IPS DF 6.9 (cell line): ENCODE measurements around the gene MMP24.
A peak's percentile ranks its signal among the peaks of the same experiment; 100 is the strongest.

Experiments used
- DNase-seq: peaks from one replicate; pipeline ENCODE4 v3.0.0-alpha.2; 2013; ENCODE audit warnings: low read depth, low spot score
- H3K27ac ChIP-seq: one replicate; pipeline ENCODE4 v1.5.1; 2013; ENCODE audit warnings: low read length, control low read depth
- H3K27me3 ChIP-seq: 2 replicates; pipeline ENCODE4 v1.6.1; 2013; ENCODE audit warnings: mild to moderate bottlenecking, low read length; ENCODE audit not compliant: control insufficient read depth, insufficient read depth
- H3K36me3 ChIP-seq: 2 replicates; pipeline ENCODE4 v1.6.1; 2013; ENCODE audit warnings: low read length; ENCODE audit not compliant: control insufficient read depth, insufficient read depth
- H3K4me1 ChIP-seq: 2 replicates; pipeline ENCODE4 v1.6.1; 2013; ENCODE audit warnings: low read length; ENCODE audit not compliant: control insufficient read depth, insufficient read depth
- H3K4me3 ChIP-seq: 2 replicates; pipeline ENCODE4 v1.5.1; 2013; ENCODE audit warnings: mild to moderate bottlenecking, low read length
- H3K9me3 ChIP-seq: 2 replicates; pipeline ENCODE4 v1.6.1; 2013; ENCODE audit warnings: low read length, inconsistent platforms; ENCODE audit not compliant: control insufficient read depth, insufficient read depth
- WGBS: extraction: QIAGEN DNeasy Blood & Tissue Kit; methylation state at CpG from one replicate; pipeline ENCODE4 v1.1.7; 2013; ENCODE audit warnings: mixed read lengths, missing lambda C conversion rate; ENCODE audit not compliant: insufficient read length, insufficient coverage; 5-methylcytosine and 5-hydroxymethylcytosine counted together

Gene MMP24

DNA sequence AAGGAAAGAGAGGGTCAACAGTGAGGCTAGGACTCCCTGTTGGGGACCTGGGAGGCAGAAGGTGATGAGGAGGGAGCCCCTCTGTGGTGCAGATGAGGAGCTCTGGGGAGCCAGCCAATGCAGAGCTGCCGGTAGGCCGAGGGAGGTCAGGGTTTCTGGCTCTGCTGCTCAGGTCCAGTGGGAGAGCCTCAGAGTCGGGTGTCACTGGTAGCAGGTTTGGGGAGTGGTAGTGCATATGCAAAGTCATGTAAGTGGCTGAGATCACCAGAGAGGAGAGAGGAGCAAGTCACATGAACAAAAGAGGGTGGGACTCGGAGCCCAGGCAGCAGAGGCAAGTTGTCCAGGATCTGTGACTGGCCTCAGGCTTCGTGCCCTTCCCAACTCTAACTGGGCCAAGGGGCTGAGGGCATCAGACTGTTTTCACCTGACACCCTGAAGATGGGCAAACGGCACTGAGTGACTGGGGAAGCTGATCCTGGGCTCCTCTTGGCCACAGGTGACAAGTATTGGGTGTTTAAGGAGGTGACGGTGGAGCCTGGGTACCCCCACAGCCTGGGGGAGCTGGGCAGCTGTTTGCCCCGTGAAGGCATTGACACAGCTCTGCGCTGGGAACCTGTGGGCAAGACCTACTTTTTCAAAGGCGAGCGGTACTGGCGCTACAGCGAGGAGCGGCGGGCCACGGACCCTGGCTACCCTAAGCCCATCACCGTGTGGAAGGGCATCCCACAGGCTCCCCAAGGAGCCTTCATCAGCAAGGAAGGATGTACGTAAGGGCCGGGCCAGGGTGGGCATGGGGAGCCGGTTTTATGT is 44.8 kb downstream of the MMP24 start:
- no peak overlapping the region for H3K27ac ChIP-seq
- H3K27me3 ChIP-seq, result no peaks in the 10 kb centered on the region
- DNase-seq, result no peak
- no peaks in the 10 kb centered on the region for H3K9me3 ChIP-seq
- H3K4me3 ChIP-seq, result no peak overlapping the region
- 0 out of 2 replicates have a peak, but pooled peaks cover 2% of the 10 kb centered on the region for H3K36me3 ChIP-seq
- H3K4me1 ChIP-seq, result no peaks in the 10 kb centered on the region
- no CpG with 5 or more reads among the region's 20 CpGs for WGBS

DNA sequence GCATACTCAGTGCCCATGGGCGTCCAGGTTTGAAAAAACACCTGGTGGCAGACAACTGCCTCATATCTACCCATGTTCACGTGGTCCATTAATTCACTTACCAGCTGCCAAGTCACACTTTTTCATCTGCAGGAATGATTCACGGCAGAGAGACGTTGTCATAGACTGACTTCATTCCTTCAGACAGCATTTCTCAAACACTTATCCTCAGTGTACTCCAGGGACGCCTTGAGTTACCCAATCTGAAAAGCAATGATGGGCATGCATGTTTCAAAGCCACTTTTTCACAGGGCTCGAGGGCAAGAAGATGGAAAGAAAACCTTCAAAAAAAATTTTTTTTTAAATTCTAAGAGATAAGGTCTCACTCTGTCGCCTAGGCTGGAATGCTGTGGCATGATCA is 45.4 kb downstream of the MMP24 start:
- H3K36me3 ChIP-seq, result 0 out of 2 replicates have a peak, but pooled peaks cover 2% of the 10 kb centered on the region
- WGBS, result no CpG with 5 or more reads among the region's 7 CpGs
- H3K9me3 ChIP-seq, result no peaks in the 10 kb centered on the region
- no peaks in the 10 kb centered on the region for H3K27me3 ChIP-seq
- no peaks in the 10 kb centered on the region for H3K4me1 ChIP-seq
- DNase-seq, result no peak
- H3K4me3 ChIP-seq, result no peak overlapping the region
- H3K27ac ChIP-seq, result no peak overlapping the region

DNA sequence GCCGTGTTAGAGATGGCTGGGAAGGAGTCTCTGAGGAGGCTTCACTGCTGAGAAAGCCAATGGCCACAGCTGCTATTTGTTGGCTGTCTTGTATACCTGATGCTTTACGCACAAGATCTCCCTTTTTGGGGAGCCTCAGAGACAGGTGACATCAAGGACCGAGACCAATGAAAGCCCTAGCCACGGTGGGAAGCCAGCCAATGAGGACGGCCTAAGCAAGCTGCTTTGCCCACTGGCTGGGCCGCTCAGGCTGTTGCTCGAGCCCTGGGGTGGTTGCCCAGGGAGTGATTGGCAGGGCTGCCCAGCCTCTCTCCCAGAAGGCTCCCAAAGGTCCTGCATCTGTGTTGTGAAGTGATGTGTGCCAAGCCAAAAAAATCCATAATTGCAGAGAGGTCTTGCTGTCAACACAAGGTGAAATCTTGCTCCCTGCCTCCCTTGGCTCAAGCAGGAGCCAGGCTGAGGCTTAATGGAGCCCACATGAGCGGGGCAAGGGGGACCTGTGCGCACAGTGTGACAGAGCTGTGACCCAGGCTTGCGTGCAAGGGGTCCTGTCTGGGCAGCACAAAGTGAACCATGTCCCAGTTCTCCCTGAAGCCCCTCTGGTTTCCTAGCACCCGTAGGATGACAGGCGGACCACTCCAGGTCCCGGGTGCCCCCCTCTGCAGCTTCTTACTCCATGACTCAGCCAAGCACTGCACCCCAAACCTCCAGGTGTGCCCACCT is 47.1 kb downstream of the MMP24 start:
- no peak overlapping the region for H3K4me3 ChIP-seq
- H3K27ac ChIP-seq, result no peak overlapping the region
- no CpG with 5 or more reads among the region's 13 CpGs for WGBS
- H3K36me3 ChIP-seq, result 0 out of 2 replicates have a peak, but pooled peaks cover 3% of the 10 kb centered on the region
- H3K9me3 ChIP-seq, result no peaks in the 10 kb centered on the region
- no peaks in the 10 kb centered on the region for H3K4me1 ChIP-seq
- H3K27me3 ChIP-seq, result no peaks in the 10 kb centered on the region
- no peak for DNase-seq

DNA sequence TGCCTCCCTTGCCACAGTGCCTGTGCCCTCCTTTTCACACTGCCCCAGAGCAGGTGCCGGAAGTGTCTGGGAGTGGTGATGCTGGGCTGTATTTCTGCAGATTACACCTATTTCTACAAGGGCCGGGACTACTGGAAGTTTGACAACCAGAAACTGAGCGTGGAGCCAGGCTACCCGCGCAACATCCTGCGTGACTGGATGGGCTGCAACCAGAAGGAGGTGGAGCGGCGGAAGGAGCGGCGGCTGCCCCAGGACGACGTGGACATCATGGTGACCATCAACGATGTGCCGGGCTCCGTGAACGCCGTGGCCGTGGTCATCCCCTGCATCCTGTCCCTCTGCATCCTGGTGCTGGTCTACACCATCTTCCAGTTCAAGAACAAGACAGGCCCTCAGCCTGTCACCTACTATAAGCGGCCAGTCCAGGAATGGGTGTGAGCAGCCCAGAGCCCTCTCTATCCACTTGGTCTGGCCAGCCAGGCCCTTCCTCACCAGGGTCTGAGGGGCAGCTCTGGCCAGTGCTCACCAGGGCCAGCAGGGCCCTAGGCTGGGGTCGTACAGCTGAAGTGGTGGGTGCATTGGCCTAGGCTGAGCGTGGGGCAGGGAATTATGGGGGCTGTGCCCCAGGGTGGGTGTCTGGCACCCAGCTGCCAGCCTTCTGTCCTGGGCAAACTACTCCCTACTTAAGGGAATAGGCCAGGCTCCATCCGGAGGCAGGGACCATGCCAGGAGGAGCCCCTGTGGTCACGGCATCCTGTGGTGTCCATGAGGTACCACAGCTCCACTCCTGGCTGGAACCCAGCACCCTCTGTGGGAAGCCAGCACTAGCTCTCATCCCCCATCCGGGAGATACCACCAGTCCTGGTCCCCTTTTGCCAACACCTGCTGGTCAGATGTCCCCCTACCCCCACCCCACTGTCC is 47.9 kb downstream of the MMP24 start:
- no peak for DNase-seq
- H3K4me1 ChIP-seq, result no peaks in the 10 kb centered on the region
- no CpG with 5 or more reads among the region's 24 CpGs for WGBS

DNA sequence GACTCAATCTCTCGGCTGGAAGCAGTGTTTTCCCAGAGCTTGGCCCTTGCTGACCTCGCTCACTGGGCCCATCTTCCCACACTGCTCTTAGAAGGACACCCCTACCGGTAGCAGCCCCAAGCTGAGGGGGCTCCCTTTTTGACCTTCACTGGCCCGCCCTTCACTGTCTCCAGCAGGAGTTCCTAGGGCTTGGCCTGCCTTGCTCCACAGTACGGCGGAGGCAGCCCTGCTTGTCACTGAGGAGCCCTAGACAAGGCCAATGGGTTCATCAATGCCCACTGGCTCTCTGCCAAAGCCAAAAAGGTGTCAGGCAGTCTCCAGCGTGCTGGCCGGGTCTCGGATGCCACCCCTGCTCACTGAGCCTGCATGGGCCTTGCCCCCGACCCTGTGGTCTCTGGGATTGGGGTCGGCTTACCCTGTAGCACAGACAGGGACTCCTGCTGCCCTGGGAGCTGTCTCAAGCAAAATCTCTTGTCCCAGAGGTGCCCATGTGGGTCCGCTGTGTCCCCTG is 49.3 kb downstream of the MMP24 start:
- Histone ChIP-seq H3K9me3 (no peaks in the 10 kb centered on the region), H3K36me3 (peaks cover 22% of the 10 kb centered on the region), H3K27me3 (no peaks in the 10 kb centered on the region), H3K4me1 (no peaks in the 10 kb centered on the region), H3K27ac (no peak overlapping the region), H3K4me3 (no peak overlapping the region)
- WGBS, result no CpG with 5 or more reads among the region's 12 CpGs
- DNase-seq, result no peak

More for the DNA sequence above, 47.9 kb downstream of the MMP24 start:
- no peaks in the 10 kb centered on the region for H3K9me3 ChIP-seq
- no peak overlapping the region for H3K4me3 ChIP-seq
- no peaks in the 10 kb centered on the region for H3K27me3 ChIP-seq
- peaks cover 11% of the 10 kb centered on the region for H3K36me3 ChIP-seq
- no peak overlapping the region for H3K27ac ChIP-seq

DNA sequence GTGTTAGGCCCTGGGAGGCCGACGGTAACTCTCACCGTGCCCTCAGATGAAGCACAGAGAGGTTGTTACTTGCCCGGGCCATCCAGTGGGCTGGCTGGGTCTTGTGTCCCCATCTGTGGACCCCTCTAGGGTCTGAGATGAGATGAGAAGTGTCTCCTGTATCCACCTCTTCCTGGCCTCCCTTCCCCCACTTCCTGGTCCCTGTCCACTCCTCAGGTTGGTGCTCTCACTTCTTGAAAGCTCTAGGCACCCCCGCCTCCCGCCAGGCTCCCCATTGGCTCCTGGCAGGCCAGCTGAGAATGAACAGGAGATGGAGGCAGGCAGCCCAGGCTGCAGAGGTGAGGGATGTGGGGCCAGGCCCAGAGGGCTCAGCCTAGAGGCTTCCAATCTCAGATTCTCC is 49.9 kb downstream of the MMP24 start:
- WGBS, result no CpG with 5 or more reads among the region's 6 CpGs
- H3K27me3 ChIP-seq, result no peaks in the 10 kb centered on the region
- peaks cover 22% of the 10 kb centered on the region for H3K36me3 ChIP-seq
- H3K4me1 ChIP-seq, result no peaks in the 10 kb centered on the region
- no peak overlapping the region for H3K4me3 ChIP-seq
- no peaks in the 10 kb centered on the region for H3K9me3 ChIP-seq
- no peak overlapping the region for H3K27ac ChIP-seq
- DNase-seq, result no peak

DNA sequence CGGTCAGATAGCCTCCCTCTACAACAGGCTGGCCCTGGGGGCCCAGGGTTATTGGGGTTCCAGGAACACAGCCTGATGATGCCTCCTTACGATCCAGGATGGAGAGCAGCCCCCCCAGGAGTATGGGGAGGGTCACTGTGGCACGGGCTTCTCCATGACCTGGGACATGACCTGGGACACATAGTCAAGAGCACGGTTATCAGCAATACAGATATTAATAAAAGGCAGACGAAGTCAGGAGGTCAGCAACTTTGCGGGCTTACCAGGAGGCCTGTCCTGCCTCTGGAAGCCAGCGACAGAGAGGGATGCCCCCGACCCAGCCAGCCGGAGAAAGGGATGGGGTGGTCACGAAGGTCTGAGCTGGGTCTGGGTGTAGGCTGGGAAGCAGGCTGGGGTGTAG is 50.6 kb downstream of the MMP24 start:
- peak overlapping the region; percentile 48 for H3K4me3 ChIP-seq
- WGBS, result no CpG with 5 or more reads among the region's 10 CpGs
- peaks cover 22% of the 10 kb centered on the region for H3K36me3 ChIP-seq
- no peak for DNase-seq
- H3K27ac ChIP-seq, result no peak overlapping the region
- H3K27me3 ChIP-seq, result no peaks in the 10 kb centered on the region
- no peaks in the 10 kb centered on the region for H3K9me3 ChIP-seq
- no peaks in the 10 kb centered on the region for H3K4me1 ChIP-seq

DNA sequence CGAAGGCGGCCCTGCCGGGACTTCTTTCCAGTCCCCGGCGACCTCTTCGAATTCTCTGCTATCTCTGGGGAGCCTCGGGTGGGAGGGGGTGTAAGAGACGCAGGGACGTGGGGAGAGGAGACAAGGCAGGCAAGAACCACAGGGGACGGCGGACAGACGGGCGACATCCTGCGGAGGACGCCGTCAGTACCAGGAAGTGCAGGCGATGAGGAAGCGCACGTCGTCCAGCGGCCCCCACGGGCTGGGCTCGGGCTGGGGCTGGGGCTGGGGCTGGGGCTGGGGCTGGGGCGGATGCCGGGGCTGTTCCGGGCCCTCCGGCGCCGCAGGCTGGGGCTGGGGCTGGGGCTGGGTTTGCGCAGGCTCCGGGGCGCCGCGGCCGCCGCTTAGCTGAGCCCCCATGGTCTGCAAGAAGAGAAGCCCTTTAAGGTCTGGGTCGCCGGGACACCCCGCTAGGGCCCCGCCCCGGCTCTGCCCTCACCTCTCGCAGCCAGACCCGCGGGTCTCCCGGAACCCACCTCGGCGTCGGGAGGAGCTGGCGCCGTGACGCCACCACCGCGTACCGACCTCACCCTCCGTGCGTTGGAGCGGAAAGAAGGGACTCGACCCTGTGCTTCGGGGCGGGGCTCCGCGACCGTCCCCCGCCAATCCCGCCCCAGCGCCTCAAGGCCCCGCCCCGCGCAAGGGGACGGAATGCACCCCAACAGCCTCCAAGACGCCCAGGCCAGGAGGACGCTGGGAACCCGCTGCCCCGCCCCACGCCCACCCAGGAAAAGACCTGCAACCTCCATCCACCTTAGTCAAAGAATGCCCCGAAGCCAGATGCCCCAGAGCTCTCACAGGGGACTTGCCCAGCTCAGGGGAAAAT is 51.3 kb downstream of the MMP24 start, which contains the start of gene MMP24OS:
TSS of gene MMP24OS (minus strand) at position 592 of the 865 bp plus-strand sequence. CDS start at position 399, 193 bp downstream.
- Histone ChIP-seq H3K27ac (no peak within 1 kb of the TSS), H3K27me3 (no peaks in the 10 kb centered on the region), H3K4me1 (no peaks in the 10 kb centered on the region), H3K36me3 (peaks cover 22% of the 10 kb centered on the region), H3K9me3 (no peaks in the 10 kb centered on the region), H3K4me3 (peak within 1 kb of the TSS; percentile 48)
- peak; percentile 84 for DNase-seq
- whole genome bisulfite sequencing, result no CpG with 5 or more reads among the region's 76 CpGs

DNA sequence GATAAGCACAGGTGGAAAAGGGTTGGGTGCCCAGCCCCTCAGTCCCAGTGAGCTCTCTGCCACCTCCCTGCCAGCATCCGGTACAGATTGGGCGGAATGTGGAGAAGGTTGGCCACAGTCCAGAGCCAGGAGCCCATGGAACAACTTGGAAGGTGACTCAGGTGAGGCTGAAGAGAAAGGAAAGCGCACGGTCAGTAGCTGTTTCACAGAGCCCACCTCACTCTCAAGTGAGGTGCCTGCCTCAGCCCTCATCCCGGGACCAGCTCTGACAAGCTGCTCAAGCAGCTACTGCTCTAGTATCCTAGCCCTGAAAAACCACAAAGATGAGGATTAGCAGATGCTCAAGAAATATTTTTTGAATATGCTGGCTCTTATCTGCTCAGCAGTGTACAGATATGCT is 52.5 kb downstream of the MMP24 start:
- no peak overlapping the region for H3K4me3 ChIP-seq
- H3K27me3 ChIP-seq, result no peaks in the 10 kb centered on the region
- no peaks in the 10 kb centered on the region for H3K4me1 ChIP-seq
- DNase-seq, result no peak
- no peak overlapping the region for H3K27ac ChIP-seq
- H3K9me3 ChIP-seq, result no peaks in the 10 kb centered on the region
- no CpG with 5 or more reads among the region's 5 CpGs for WGBS
- H3K36me3 ChIP-seq, result peaks cover 22% of the 10 kb centered on the region
